ENCODE data around the gene SWAP70.

GRCh38 chr11:9775398-9775779 is 111.5 kb downstream of the SWAP70 start:
- TF ChIP-seq CTCF (conservative IDR thresholded peaks at IDR 0.05; ENCODE audit: low read depth, low read length) (no peak), EZH2phosphoT487 (IDR thresholded peaks at IDR 0.05; ENCODE audit: borderline replicate concordance, low read length) (no peak), EZH2 (IDR thresholded peaks at IDR 0.05; ENCODE audit: low read length, unreplicated experiment) (no peak)

Data from PC-3 (cell line).